ENCODE measurements around the gene ZFYVE19. TPM values are rescaled to one million over a fixed set of nuclear protein-coding genes. Genes with fewer than 3 reads are reported as not detected.

Gene ZFYVE19
- 10 to 100 TPM; 22.5 to 25.5 TPM for total RNA-seq
- polyA plus RNA-seq: 22.3 TPM

GRCh38 chr15:40807028-40807887 lies at the start of gene ZFYVE19, which contains the start of gene DNAJC17:
ZFYVE19 (plus strand) TSS chr15:40807089; CDS start chr15:40807590, 501 bp downstream.
DNAJC17 (minus strand) TSS chr15:40807473; CDS start chr15:40807446, 27 bp downstream.
- H3K36me3 ChIP-seq (ENCODE audit: insufficient read depth, low read length): peaks cover 7% of the 10 kb centered on the region
- peak within 1 kb of the TSS; percentile 93 for H3K27ac ChIP-seq (ENCODE audit: low read depth, low read length)
- H3K4me3 ChIP-seq (ENCODE audit: low read length): peak within 1 kb of the TSS; percentile 100
- POLR2A ChIA-PET: interaction anchor here (0.5 to 1.5 kb wide), 5 partner anchors 19 to 424 kb away, joined by 3 to 11 read pairs (median 3); partner anchors contain the start of genes CHP1, EXD1, RAD51 and RPUSD2
- no peaks in the 10 kb centered on the region for H3K9me3 Mint-ChIP-seq
- no peaks in the 10 kb centered on the region for H3K27me3 ChIP-seq (ENCODE audit: insufficient read depth, low read length, poor library complexity, severe bottlenecking)
- peaks cover 18% of the 10 kb centered on the region for H3K4me1 ChIP-seq (ENCODE audit: insufficient read depth, low read length)
- CTCF ChIA-PET: interaction anchor here (1.1 to 1.2 kb wide), 3 partner anchors 22 to 101 kb away, joined by 3 to 4 read pairs (median 3); no protein-coding TSS in a partner anchor
- H3K9me3 ChIP-seq (ENCODE audit: low read length): no peaks in the 10 kb centered on the region
- H3K4me1 Mint-ChIP-seq: peaks cover 28 to 41% (median 29%) of the 10 kb centered on the region in 3 donors
- peak within 1 kb of the TSS; percentile 88 to 99 (median 97) for H3K27ac Mint-ChIP-seq
- DNase-seq: peak; percentile 88 to 95 (median 89)
- H3K4me3 Mint-ChIP-seq: peak within 1 kb of the TSS; percentile 94 to 100 (median 99)
- peaks cover 0 to 39% (median 3%) of the 10 kb centered on the region in 3 donors for H3K36me3 Mint-ChIP-seq
- no peaks in the 10 kb centered on the region for H3K27me3 Mint-ChIP-seq

- POLR2A ChIA-PET: no interaction called here
- CTCF ChIA-PET: no interaction called here
- no peak overlapping the region for H3K27ac Mint-ChIP-seq
These were observed 46.9 kb upstream of the ZFYVE19 start for GRCh38 chr15:40759961-40760360.

GRCh38 chr15:40762919-40763800 lies 43.7 kb upstream of the ZFYVE19 start:
- H3K4me3 ChIP-seq (ENCODE audit: low read length): peak overlapping the region; percentile 74
- H3K9me3 Mint-ChIP-seq: no peaks in the 10 kb centered on the region
- H3K27me3 Mint-ChIP-seq: no peaks in the 10 kb centered on the region
- peak overlapping the region; percentile 66 for H3K27ac ChIP-seq (ENCODE audit: low read depth, low read length)
- no peaks in the 10 kb centered on the region for H3K9me3 ChIP-seq (ENCODE audit: low read length)
- H3K4me1 ChIP-seq (ENCODE audit: insufficient read depth, low read length): peaks cover 27% of the 10 kb centered on the region
- ChIA-PET CTCF (interaction anchor here (0.7 to 9.7 kb wide), 6 partner anchors 11 to 174 kb away, joined by 3 to 45 read pairs (median 4); no protein-coding TSS in a partner anchor), POLR2A (interaction anchor here (0.8 to 2.0 kb wide), 4 partner anchors 19 to 68 kb away, joined by 3 to 9 read pairs (median 4); partner anchors contain the start of gene RAD51)
- H3K4me3 Mint-ChIP-seq: peak overlapping the region; percentile 86 to 95 (median 90)
- H3K27me3 ChIP-seq (ENCODE audit: insufficient read depth, low read length, poor library complexity, severe bottlenecking): no peaks in the 10 kb centered on the region
- H3K36me3 Mint-ChIP-seq: peaks cover 0 to 16% (median 0%) of the 10 kb centered on the region in 3 donors
- peak overlapping the region; percentile 80 to 98 (median 90) for H3K27ac Mint-ChIP-seq
- H3K4me1 Mint-ChIP-seq: peaks cover 15 to 35% (median 22%) of the 10 kb centered on the region in 3 donors
- peak in 2 of 5 donors; percentile 42 to 63 for DNase-seq
- no peaks in the 10 kb centered on the region for H3K36me3 ChIP-seq (ENCODE audit: insufficient read depth, low read length)

More at GRCh38 chr15:40759961-40760360, 46.9 kb upstream of the ZFYVE19 start:
- no peak for DNase-seq
- Mint-ChIP-seq H3K4me1 (peaks cover 13 to 20% (median 17%) of the 10 kb centered on the region in 3 donors), H3K9me3 (no peaks in the 10 kb centered on the region), H3K36me3 (peaks cover 0 to 6% (median 0%) of the 10 kb centered on the region in 3 donors), H3K4me3 (peak overlapping the region in 1 of 7 donors; percentile 84), H3K27me3 (no peaks in the 10 kb centered on the region)
- no peak overlapping the region for H3K27ac ChIP-seq (ENCODE audit: low read depth, low read length)
- no peaks in the 10 kb centered on the region for H3K9me3 ChIP-seq (ENCODE audit: low read length)
- H3K4me3 ChIP-seq (ENCODE audit: low read length): no peak overlapping the region
- no peaks in the 10 kb centered on the region for H3K27me3 ChIP-seq (ENCODE audit: insufficient read depth, low read length, poor library complexity, severe bottlenecking)
- peaks cover 16% of the 10 kb centered on the region for H3K4me1 ChIP-seq (ENCODE audit: insufficient read depth, low read length)
- H3K36me3 ChIP-seq (ENCODE audit: insufficient read depth, low read length): no peaks in the 10 kb centered on the region

- no peaks in the 10 kb centered on the region for H3K27me3 ChIP-seq (ENCODE audit: insufficient read depth, low read length, poor library complexity, severe bottlenecking)
- peaks cover 0 to 22% (median 0%) of the 10 kb centered on the region in 3 donors for H3K36me3 Mint-ChIP-seq
- no peaks in the 10 kb centered on the region for H3K36me3 ChIP-seq (ENCODE audit: insufficient read depth, low read length)
- POLR2A ChIA-PET: interaction anchor here (0.8 to 2.0 kb wide), 4 partner anchors 20 to 69 kb away, joined by 3 to 9 read pairs (median 4); partner anchors contain the start of gene RAD51
- peak; percentile 61 to 80 (median 66) for DNase-seq
- H3K4me3 ChIP-seq (ENCODE audit: low read length): peak within 1 kb of the TSS; percentile 74
- no peaks in the 10 kb centered on the region for H3K9me3 Mint-ChIP-seq
- no peaks in the 10 kb centered on the region for H3K9me3 ChIP-seq (ENCODE audit: low read length)
- peak within 1 kb of the TSS; percentile 66 for H3K27ac ChIP-seq (ENCODE audit: low read depth, low read length)
- H3K27ac Mint-ChIP-seq: peak within 1 kb of the TSS; percentile 80 to 98 (median 96)
- CTCF ChIA-PET: interaction anchor here (0.8 to 9.7 kb wide), 7 partner anchors 10 to 28 kb away, joined by 3 to 45 read pairs (median 5); no protein-coding TSS in a partner anchor
- peak within 1 kb of the TSS; percentile 86 to 95 (median 90) for H3K4me3 Mint-ChIP-seq
- peaks cover 31% of the 10 kb centered on the region for H3K4me1 ChIP-seq (ENCODE audit: insufficient read depth, low read length)
- H3K27me3 Mint-ChIP-seq: no peaks in the 10 kb centered on the region
- peaks cover 21 to 43% (median 28%) of the 10 kb centered on the region in 3 donors for H3K4me1 Mint-ChIP-seq
These were observed 42.9 kb upstream of the ZFYVE19 start, which contains the start of gene GCHFR for GRCh38 chr15:40763801-40764628. GCHFR (plus strand) TSS chr15:40764068; CDS start chr15:40764181, 113 bp downstream.

- H3K4me3 ChIP-seq (ENCODE audit: low read length): peak overlapping the region; percentile 74
- no peaks in the 10 kb centered on the region for H3K36me3 ChIP-seq (ENCODE audit: insufficient read depth, low read length)
- no peaks in the 10 kb centered on the region for H3K27me3 ChIP-seq (ENCODE audit: insufficient read depth, low read length, poor library complexity, severe bottlenecking)
- Mint-ChIP-seq H3K27ac (peak overlapping the region; percentile 80 to 98 (median 96)), H3K4me3 (peak overlapping the region; percentile 86 to 95 (median 90)), H3K4me1 (peaks cover 26 to 50% (median 33%) of the 10 kb centered on the region in 3 donors), H3K27me3 (no peaks in the 10 kb centered on the region), H3K36me3 (peaks cover 0 to 26% (median 0%) of the 10 kb centered on the region in 3 donors), H3K9me3 (no peaks in the 10 kb centered on the region)
- CTCF ChIA-PET: interaction anchor here (0.9 to 9.7 kb wide), 7 partner anchors 8 to 23 kb away, joined by 3 to 45 read pairs (median 5); no protein-coding TSS in a partner anchor
- H3K9me3 ChIP-seq (ENCODE audit: low read length): no peaks in the 10 kb centered on the region
- H3K4me1 ChIP-seq (ENCODE audit: insufficient read depth, low read length): peaks cover 38% of the 10 kb centered on the region
- POLR2A ChIA-PET: interaction anchor here (1.0 to 1.4 kb wide), 2 partner anchors 14 to 21 kb away, joined by 3 to 4 read pairs; no protein-coding TSS in a partner anchor
- no peak for DNase-seq
- peak overlapping the region; percentile 66 for H3K27ac ChIP-seq (ENCODE audit: low read depth, low read length)
These were observed 42.2 kb upstream of the ZFYVE19 start for GRCh38 chr15:40764629-40765103.

- peak overlapping the region in 1 of 7 donors; percentile 15 for H3K4me3 Mint-ChIP-seq
- no peaks in the 10 kb centered on the region for H3K27me3 Mint-ChIP-seq
- H3K27me3 ChIP-seq (ENCODE audit: insufficient read depth, low read length, poor library complexity, severe bottlenecking): no peaks in the 10 kb centered on the region
- H3K36me3 ChIP-seq (ENCODE audit: insufficient read depth, low read length): no peaks in the 10 kb centered on the region
- H3K4me1 Mint-ChIP-seq: peaks cover 32 to 57% (median 39%) of the 10 kb centered on the region in 3 donors
- H3K9me3 ChIP-seq (ENCODE audit: low read length): no peaks in the 10 kb centered on the region
- H3K9me3 Mint-ChIP-seq: no peaks in the 10 kb centered on the region
- no peak overlapping the region for H3K27ac ChIP-seq (ENCODE audit: low read depth, low read length)
- H3K4me3 ChIP-seq (ENCODE audit: low read length): no peak overlapping the region
- DNase-seq: no peak
- peaks cover 0 to 31% (median 2%) of the 10 kb centered on the region in 3 donors for H3K36me3 Mint-ChIP-seq
- H3K27ac Mint-ChIP-seq: peak overlapping the region; percentile 59 to 97 (median 93)
- ChIA-PET CTCF (interaction anchor here (1.3 to 9.7 kb wide), 4 partner anchors 10 to 16 kb away, joined by 3 to 45 read pairs (median 4); no protein-coding TSS in a partner anchor), POLR2A (no interaction called here)
- H3K4me1 ChIP-seq (ENCODE audit: insufficient read depth, low read length): peaks cover 42% of the 10 kb centered on the region
These were observed 40.6 kb upstream of the ZFYVE19 start for GRCh38 chr15:40766194-40766815.
